Activated naive CD8-positive, alpha-beta T cell treated with anti-CD3 and anti-CD28 coated beads for 36 hours (primary cell): ENCODE measurements around the gene DLEU7. TPM values are rescaled to one million over a fixed set of nuclear protein-coding genes. Genes with fewer than 3 reads are reported as not detected.

Experiments used
- DNase-seq: peaks from one replicate; pipeline ENCODE4 v3.0.0; 2021
- H3K27ac Mint-ChIP-seq: one replicate; pipeline ENCODE4 v1.8.0; 2022; ENCODE audit warnings: mild to moderate bottlenecking, moderate library complexity, mixed read lengths
- H3K27me3 Mint-ChIP-seq: one replicate; pipeline ENCODE4 v1.8.0; 2022; ENCODE audit warnings: mild to moderate bottlenecking, mixed read lengths
- H3K36me3 Mint-ChIP-seq: one replicate; pipeline ENCODE4 v1.8.0; 2021; ENCODE audit warnings: mild to moderate bottlenecking, mixed read lengths
- H3K4me1 Mint-ChIP-seq: one replicate; pipeline ENCODE4 v1.8.0; 2021; ENCODE audit warnings: mixed read lengths
- H3K4me3 Mint-ChIP-seq: one replicate; pipeline ENCODE4 v1.8.0; 2022; ENCODE audit warnings: mild to moderate bottlenecking, moderate library complexity, mixed read lengths
- H3K9me3 Mint-ChIP-seq: one replicate; pipeline ENCODE4 v1.8.0; 2022; ENCODE audit warnings: mixed read lengths
- total RNA-seq, 2 experiments: library from RNA; stranded (reverse); gene quantifications; one replicate each; pipeline ENCODE4 v1.2.3, GENCODE V29; 2021

The DLEU7 gene
- not detected for total RNA-seq

DNA sequence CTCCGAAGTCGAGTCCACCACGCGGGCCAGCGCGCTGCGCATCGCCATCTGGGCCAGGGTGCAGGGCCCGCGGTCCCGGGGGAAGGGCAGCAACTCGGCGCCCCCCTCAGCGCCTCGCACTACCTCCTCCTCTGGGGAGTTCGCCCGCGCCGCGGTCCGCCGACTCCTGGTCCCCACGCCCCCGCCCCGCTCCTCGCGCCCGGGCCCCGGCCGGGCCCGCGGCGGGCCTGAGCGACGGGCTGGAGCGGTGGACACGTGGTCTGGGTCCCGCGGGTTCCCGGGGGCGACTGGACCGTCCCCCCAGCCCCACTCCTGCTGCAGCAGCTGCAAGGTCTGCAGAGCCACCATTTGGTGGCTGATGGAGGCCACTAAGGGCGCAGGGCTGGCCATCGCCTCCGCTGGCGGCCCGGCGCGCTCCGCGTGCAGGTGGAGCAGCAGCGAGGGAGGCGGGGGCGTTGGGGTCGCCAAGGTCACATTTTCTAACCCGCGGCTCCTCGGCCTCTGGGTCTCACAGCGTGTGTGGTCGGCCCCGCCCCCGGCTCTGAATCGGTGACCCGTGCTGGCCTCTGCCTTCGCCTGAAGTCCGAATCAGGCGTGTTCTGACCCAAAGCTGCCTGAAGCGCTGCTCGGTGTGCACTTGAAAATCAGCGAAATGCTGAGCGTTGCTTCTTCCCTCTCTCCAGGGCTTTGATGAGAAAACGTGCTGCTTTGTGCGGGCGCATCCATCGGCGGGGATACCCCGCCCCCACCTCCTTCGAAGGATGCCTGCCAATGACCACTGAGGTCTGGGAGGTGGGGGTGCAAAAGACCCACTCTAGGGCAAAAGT lies at the start of gene DLEU7:
TSS of gene DLEU7 (minus strand) at position 436 of the 827 bp plus-strand sequence. CDS start at position 390, 46 bp downstream.
- no peaks in the 10 kb centered on the region for H3K9me3 Mint-ChIP-seq
- peak; percentile 3 for DNase-seq
- peaks cover 10% of the 10 kb centered on the region for H3K4me1 Mint-ChIP-seq
- no peaks in the 10 kb centered on the region for H3K36me3 Mint-ChIP-seq
- H3K4me3 Mint-ChIP-seq, result peak within 1 kb of the TSS; percentile 44
- no peak within 1 kb of the TSS for H3K27ac Mint-ChIP-seq
- H3K27me3 Mint-ChIP-seq, result peaks cover 24% of the 10 kb centered on the region

- Mint-ChIP-seq H3K36me3 (peaks cover 15% of the 10 kb centered on the region), H3K27me3 (no peaks in the 10 kb centered on the region), H3K9me3 (peaks cover 11% of the 10 kb centered on the region), H3K27ac (peak overlapping the region; percentile 96), H3K4me3 (peak overlapping the region; percentile 78), H3K4me1 (peaks cover 34% of the 10 kb centered on the region)
- DNase-seq, result peak; percentile 39
Observed at GRCh38 chr13:50892210-50892944, 48.9 kb upstream of the DLEU7 start.

DNA sequence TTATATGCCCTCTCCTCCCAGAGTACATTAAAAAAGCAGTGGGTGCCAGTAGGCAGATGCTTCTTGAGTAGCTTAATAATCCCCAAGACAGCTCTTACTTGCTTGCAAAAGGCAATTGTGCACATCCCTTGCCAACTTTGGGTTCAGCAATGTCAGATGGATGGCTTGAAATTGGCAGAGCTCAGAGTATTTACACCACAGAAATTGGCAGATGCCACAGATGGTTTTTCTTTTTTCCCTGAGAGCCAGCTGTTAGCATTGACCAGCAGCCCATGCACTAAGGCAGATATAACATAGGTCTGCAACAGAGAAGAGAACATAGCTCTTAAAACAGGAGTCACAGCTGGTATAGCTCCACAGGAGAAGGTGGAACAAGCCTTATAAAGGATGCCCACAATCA lies 47.7 kb upstream of the DLEU7 start:
- DNase-seq, result no peak
- Mint-ChIP-seq H3K4me3 (no peak overlapping the region), H3K27ac (no peak overlapping the region), H3K27me3 (no peaks in the 10 kb centered on the region), H3K36me3 (peaks cover 15% of the 10 kb centered on the region), H3K4me1 (peaks cover 34% of the 10 kb centered on the region), H3K9me3 (peaks cover 11% of the 10 kb centered on the region)

GRCh38 chr13:50889317-50889716 lies 45.8 kb upstream of the DLEU7 start:
- no peak for DNase-seq
- H3K27me3 Mint-ChIP-seq, result no peaks in the 10 kb centered on the region
- H3K4me1 Mint-ChIP-seq, result peaks cover 29% of the 10 kb centered on the region
- H3K9me3 Mint-ChIP-seq, result peaks cover 4% of the 10 kb centered on the region
- H3K36me3 Mint-ChIP-seq, result peaks cover 8% of the 10 kb centered on the region
- H3K4me3 Mint-ChIP-seq, result no peak overlapping the region
- no peak overlapping the region for H3K27ac Mint-ChIP-seq

GRCh38 chr13:50888362-50888761 lies 44.9 kb upstream of the DLEU7 start:
- Mint-ChIP-seq H3K36me3 (peaks cover 4% of the 10 kb centered on the region), H3K4me3 (no peak overlapping the region), H3K9me3 (no peaks in the 10 kb centered on the region), H3K4me1 (peaks cover 20% of the 10 kb centered on the region), H3K27me3 (no peaks in the 10 kb centered on the region), H3K27ac (no peak overlapping the region)
- no peak for DNase-seq

- H3K36me3 Mint-ChIP-seq, result peaks cover 4% of the 10 kb centered on the region
- DNase-seq, result no peak
- H3K9me3 Mint-ChIP-seq, result peaks cover 2% of the 10 kb centered on the region
- H3K4me1 Mint-ChIP-seq, result peaks cover 10% of the 10 kb centered on the region
- H3K27me3 Mint-ChIP-seq, result peaks cover 3% of the 10 kb centered on the region
- H3K27ac Mint-ChIP-seq, result no peak overlapping the region
- no peak overlapping the region for H3K4me3 Mint-ChIP-seq
Observed at GRCh38 chr13:50887151-50887550, 43.7 kb upstream of the DLEU7 start.

DNA sequence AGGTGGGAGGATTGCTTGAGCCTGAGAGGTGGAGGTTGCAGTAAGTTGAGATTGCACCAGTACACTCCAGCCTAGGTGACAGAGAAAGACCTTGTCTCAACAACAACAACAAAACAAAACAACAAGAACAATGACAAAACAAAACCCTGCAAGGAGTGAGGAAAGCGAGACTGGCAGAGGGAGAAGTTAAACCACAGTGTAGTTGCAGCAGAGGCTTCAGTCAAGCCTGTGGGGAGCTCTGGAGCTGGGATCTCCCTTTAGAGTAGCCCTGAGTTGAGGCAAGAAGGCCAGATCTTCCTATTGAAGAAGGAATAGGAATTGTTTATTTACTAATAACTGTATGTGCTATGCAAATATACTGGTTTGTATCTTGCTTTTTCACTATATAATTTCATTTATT lies 40.8 kb upstream of the DLEU7 start:
- Mint-ChIP-seq H3K27me3 (peaks cover 6% of the 10 kb centered on the region), H3K4me1 (no peaks in the 10 kb centered on the region), H3K4me3 (no peak overlapping the region), H3K9me3 (peaks cover 2% of the 10 kb centered on the region), H3K27ac (no peak overlapping the region), H3K36me3 (no peaks in the 10 kb centered on the region)
- no peak for DNase-seq

DNA sequence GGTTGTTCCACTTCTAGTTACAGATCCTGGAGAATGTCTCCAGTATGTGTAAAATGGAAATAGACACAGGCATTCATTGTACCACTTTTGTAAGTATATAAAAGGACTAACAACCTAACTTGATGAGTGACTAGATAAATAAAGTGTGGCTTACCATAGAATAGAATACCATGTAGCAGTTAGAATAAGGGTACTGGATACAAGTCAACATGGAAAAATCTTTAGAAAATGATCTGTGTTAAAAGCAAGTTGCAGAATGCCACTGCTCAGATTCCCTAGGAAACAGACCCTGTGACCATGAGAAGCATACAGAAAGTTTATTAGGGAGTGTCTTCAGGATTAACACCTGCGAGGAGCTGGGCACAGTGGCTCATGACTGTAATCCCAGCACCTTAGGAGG lies 40.2 kb upstream of the DLEU7 start:
- no peak overlapping the region for H3K4me3 Mint-ChIP-seq
- no peaks in the 10 kb centered on the region for H3K36me3 Mint-ChIP-seq
- DNase-seq, result no peak
- H3K27me3 Mint-ChIP-seq, result peaks cover 6% of the 10 kb centered on the region
- peaks cover 2% of the 10 kb centered on the region for H3K9me3 Mint-ChIP-seq
- H3K4me1 Mint-ChIP-seq, result no peaks in the 10 kb centered on the region
- H3K27ac Mint-ChIP-seq, result no peak overlapping the region

DNA sequence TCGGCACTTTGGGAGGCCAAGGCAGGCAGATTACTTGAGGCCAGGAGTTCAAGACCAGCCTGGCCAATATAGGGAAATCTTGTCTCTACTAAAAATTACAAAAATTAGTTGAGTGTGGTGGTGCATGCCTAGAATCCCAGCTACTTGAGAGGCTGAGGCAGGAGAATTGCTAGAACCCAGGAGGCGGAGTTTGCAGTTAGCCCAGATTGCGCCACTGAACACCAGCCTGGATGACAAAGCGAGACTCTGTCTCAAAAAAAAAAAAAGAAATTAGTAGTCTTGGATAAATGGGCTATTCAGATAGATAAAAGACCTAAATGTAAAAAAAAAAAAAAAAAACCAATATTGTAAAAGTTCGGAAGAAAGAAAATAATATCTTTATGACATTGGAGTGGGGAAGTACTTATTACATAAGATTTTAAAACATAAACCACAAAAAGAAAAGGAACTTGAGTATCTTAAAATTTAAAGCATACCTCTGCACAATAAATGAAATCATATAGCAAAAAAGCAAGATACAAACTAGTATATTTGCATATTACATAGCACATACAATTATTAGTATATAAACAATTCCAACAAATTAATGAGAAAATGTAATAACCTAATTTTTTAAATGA lies 39.4 kb upstream of the DLEU7 start:
- Mint-ChIP-seq H3K4me3 (no peak overlapping the region), H3K27me3 (peaks cover 6% of the 10 kb centered on the region), H3K27ac (no peak overlapping the region), H3K4me1 (no peaks in the 10 kb centered on the region), H3K36me3 (no peaks in the 10 kb centered on the region), H3K9me3 (peaks cover 2% of the 10 kb centered on the region)
- no peak for DNase-seq

DNA sequence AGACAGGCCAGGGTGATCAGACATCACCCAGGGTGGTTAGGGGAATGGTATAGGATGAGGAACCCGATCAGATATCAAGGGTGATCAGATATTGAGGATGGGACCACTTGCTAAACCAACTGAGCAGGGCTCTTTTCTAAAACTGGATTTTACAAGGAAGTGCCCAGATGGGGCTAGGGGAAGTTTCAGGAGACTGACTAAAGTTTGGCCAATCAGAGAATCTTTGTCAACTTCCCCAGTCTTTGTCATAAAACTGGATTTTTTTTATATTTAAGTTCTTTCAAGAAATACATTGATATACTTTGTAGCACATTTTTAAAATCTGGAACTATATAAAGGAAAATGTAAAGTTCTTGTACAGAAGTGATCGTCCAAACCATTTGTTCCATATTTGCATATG lies 30.5 kb upstream of the DLEU7 start:
- Mint-ChIP-seq H3K4me3 (no peak overlapping the region), H3K9me3 (no peaks in the 10 kb centered on the region), H3K27ac (no peak overlapping the region), H3K4me1 (no peaks in the 10 kb centered on the region), H3K27me3 (no peaks in the 10 kb centered on the region), H3K36me3 (no peaks in the 10 kb centered on the region)
- no peak for DNase-seq

DNA sequence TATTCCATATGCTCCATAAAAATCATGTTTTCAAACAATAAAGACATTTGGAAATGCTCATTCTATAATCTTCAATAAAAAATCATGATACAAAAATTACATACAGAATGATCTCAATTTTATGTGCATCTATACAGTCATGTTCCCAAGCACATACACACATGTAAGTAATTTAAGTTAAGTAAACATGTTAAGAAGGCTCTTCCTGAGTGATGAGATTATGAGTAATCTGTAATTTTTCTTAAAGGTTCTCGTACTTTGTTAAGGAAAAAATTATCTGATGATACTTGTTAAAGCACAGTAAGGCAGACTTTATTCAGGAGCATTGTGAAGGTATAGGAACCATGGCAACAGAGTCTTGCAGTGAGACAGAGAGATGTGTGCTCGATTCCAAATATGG lies 30.0 kb upstream of the DLEU7 start:
- H3K27me3 Mint-ChIP-seq, result no peaks in the 10 kb centered on the region
- no peak overlapping the region for H3K4me3 Mint-ChIP-seq
- H3K27ac Mint-ChIP-seq, result no peak overlapping the region
- no peaks in the 10 kb centered on the region for H3K4me1 Mint-ChIP-seq
- H3K9me3 Mint-ChIP-seq, result no peaks in the 10 kb centered on the region
- no peaks in the 10 kb centered on the region for H3K36me3 Mint-ChIP-seq
- DNase-seq, result no peak

GRCh38 chr13:50871405-50871804 lies 27.9 kb upstream of the DLEU7 start:
- no peaks in the 10 kb centered on the region for H3K27me3 Mint-ChIP-seq

GRCh38 chr13:50867637-50867945 lies 24.1 kb upstream of the DLEU7 start:
- H3K4me1 Mint-ChIP-seq, result peaks cover 2% of the 10 kb centered on the region
- no peak for DNase-seq
- H3K27ac Mint-ChIP-seq, result no peak overlapping the region
- H3K27me3 Mint-ChIP-seq, result no peaks in the 10 kb centered on the region
- no peaks in the 10 kb centered on the region for H3K36me3 Mint-ChIP-seq
- H3K9me3 Mint-ChIP-seq, result no peaks in the 10 kb centered on the region
- H3K4me3 Mint-ChIP-seq, result no peak overlapping the region

More at GRCh38 chr13:50871405-50871804, 27.9 kb upstream of the DLEU7 start:
- Mint-ChIP-seq H3K4me3 (no peak overlapping the region), H3K9me3 (no peaks in the 10 kb centered on the region), H3K36me3 (no peaks in the 10 kb centered on the region), H3K27ac (no peak overlapping the region), H3K4me1 (no peaks in the 10 kb centered on the region)
- no peak for DNase-seq

DNA sequence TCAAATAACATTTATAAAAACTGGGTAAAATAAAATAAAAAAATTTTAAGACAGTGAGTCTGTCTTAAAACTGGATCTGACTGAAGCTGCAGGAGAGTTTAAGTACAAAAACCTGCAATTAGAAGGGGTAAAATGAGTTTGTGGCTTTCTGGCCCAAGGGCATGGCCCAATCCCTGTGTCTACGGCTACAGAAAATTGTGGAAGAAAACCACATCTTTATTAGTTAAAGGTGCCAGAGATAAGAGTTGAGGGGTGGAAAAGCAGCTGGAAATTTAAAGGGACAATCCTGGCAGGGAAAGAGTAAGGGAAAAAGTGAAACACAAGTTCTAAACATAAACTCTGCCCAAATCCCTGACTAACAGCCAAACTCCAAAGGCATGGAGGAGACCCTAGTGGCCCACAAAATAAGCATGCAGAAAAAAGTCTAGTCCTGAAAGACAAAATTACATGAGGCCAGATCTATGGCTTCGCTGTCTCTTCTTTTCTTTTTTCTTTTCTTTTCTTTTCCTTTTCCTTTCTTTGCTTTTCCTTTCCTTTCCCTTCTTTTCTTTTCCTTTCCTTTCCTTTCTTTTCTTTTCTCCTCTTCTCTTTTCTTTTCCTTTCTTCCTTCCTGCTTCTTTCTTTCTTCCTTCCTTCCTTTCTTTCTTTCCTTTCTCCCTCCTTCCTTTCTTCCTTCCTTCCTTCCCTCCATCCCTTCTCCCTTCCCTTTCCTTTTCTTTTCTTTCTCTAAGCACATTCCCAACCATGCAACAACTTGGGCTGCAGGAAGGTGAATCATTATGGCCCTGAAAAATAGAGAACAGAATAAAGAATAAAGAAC lies 23.5 kb upstream of the DLEU7 start:
- Mint-ChIP-seq H3K4me3 (no peak overlapping the region), H3K27ac (no peak overlapping the region), H3K27me3 (no peaks in the 10 kb centered on the region), H3K9me3 (no peaks in the 10 kb centered on the region), H3K4me1 (peaks cover 2% of the 10 kb centered on the region), H3K36me3 (no peaks in the 10 kb centered on the region)
- DNase-seq, result no peak

GRCh38 chr13:50864492-50864891 lies 21.0 kb upstream of the DLEU7 start:
- Mint-ChIP-seq H3K27me3 (no peaks in the 10 kb centered on the region), H3K4me3 (no peak overlapping the region), H3K9me3 (no peaks in the 10 kb centered on the region), H3K36me3 (no peaks in the 10 kb centered on the region), H3K27ac (no peak overlapping the region), H3K4me1 (peaks cover 2% of the 10 kb centered on the region)
- no peak for DNase-seq
